Limb (tissue), 2 donors: ENCODE results near the gene MYH9.
"Not testable (repeated sequence)": the region's sequence is repeated elsewhere in the genome, so short reads cannot be mapped to it uniquely, and the experiment has no call there.

Source experiments
- DNase-seq, 2 donors: peaks; one replicate each; pipeline ENCODE4 v3.0.0-alpha.2; 2016; ENCODE audit errors: extremely low spot score in 2 of 2

Gene MYH9

GRCh38 chr22:36296690-36297089, 91.1 kb downstream of the MYH9 start:
- DNase-seq = no peak

- no peak for DNase-seq
These were observed 92.5 kb downstream of the MYH9 start for GRCh38 chr22:36295247-36295646.

GRCh38 chr22:36294801-36295200, 93.0 kb downstream of the MYH9 start:
- DNase-seq = no peak

- DNase-seq = no peak
These were observed 93.5 kb downstream of the MYH9 start for GRCh38 chr22:36294293-36294620.

GRCh38 chr22:36293606-36294292, 94.0 kb downstream of the MYH9 start:
- DNase-seq = no peak

GRCh38 chr22:36292823-36293530, 94.8 kb downstream of the MYH9 start:
- no peak for DNase-seq

- DNase-seq = no peak
These were observed 95.7 kb downstream of the MYH9 start for GRCh38 chr22:36291831-36292740.

GRCh38 chr22:36290391-36291075, 97.2 kb downstream of the MYH9 start:
- not testable (repeated sequence) for DNase-seq

- DNase-seq = not testable (repeated sequence)
These were observed 97.8 kb downstream of the MYH9 start for GRCh38 chr22:36289948-36290371.

GRCh38 chr22:36289406-36289870, 98.3 kb downstream of the MYH9 start:
- no peak for DNase-seq

- DNase-seq = no peak
These were observed 99.0 kb downstream of the MYH9 start for GRCh38 chr22:36288571-36289405.

- DNase-seq = no peak
These were observed 99.8 kb downstream of the MYH9 start for GRCh38 chr22:36287881-36288515.

GRCh38 chr22:36286096-36286957, 101.4 kb downstream of the MYH9 start:
- peak; percentile 68 to 86 for DNase-seq

GRCh38 chr22:36285545-36285944, 102.2 kb downstream of the MYH9 start:
- DNase-seq = no peak

- DNase-seq = no peak
These were observed 102.8 kb downstream of the MYH9 start for GRCh38 chr22:36285017-36285416.

GRCh38 chr22:36284171-36284571, 103.6 kb downstream of the MYH9 start:
- no peak for DNase-seq

- no peak for DNase-seq
These were observed 105.4 kb downstream of the MYH9 start for GRCh38 chr22:36282328-36282831.

GRCh38 chr22:36281781-36282327, 105.9 kb downstream of the MYH9 start:
- DNase-seq = no peak

- DNase-seq = no peak
These were observed 107.4 kb downstream of the MYH9 start for GRCh38 chr22:36280379-36280778.
